H9 (cell line): ENCODE measurements around the gene COL23A1. TPM values are rescaled to one million over a fixed set of nuclear protein-coding genes. Genes with fewer than 3 reads are reported as not detected.
A peak's percentile ranks its signal among the peaks of the same experiment; 100 is the strongest.

ENCODE experiments used
- DNase-seq: peaks from one replicate; pipeline ENCODE4 v3.0.0-alpha.2; 2017
- H2AFZ ChIP-seq: one replicate; pipeline ENCODE4 v1.6.1; 2013; ENCODE audit warnings: mild to moderate bottlenecking, low read length, control low read depth, moderate library complexity
- H2AK5ac ChIP-seq: 2 replicates; pipeline ENCODE4 v1.6.1; 2013; ENCODE audit warnings: low read length, control low read depth, mixed read lengths; ENCODE audit not compliant: insufficient read length
- H2BK120ac ChIP-seq: one replicate; pipeline ENCODE4 v1.6.1; 2013; ENCODE audit warnings: low read depth, mild to moderate bottlenecking, low read length, control low read depth, inconsistent platforms; ENCODE audit not compliant: poor library complexity, severe bottlenecking
- H2BK12ac ChIP-seq: 2 replicates; pipeline ENCODE4 v1.6.1; 2013; ENCODE audit warnings: low read length, control low read depth, mixed read lengths, low read depth; ENCODE audit not compliant: insufficient read length
- H2BK15ac ChIP-seq: 2 replicates; pipeline ENCODE4 v1.6.1; 2013; ENCODE audit warnings: low read depth, low read length, control low read depth
- H2BK20ac ChIP-seq: one replicate; pipeline ENCODE4 v1.6.1; 2013; ENCODE audit warnings: low read depth, mild to moderate bottlenecking, low read length, control low read depth, inconsistent platforms; ENCODE audit not compliant: poor library complexity, severe bottlenecking
- H2BK5ac ChIP-seq: 2 replicates; pipeline ENCODE4 v1.6.1; 2013; ENCODE audit warnings: low read length, control low read depth, mixed read lengths; ENCODE audit not compliant: insufficient read length
- H3K14ac ChIP-seq: 2 replicates; pipeline ENCODE4 v1.6.1; 2013; ENCODE audit warnings: low read length, control low read depth; ENCODE audit not compliant: insufficient read depth
- H3K18ac ChIP-seq: 2 replicates; pipeline ENCODE4 v1.6.1; 2013; ENCODE audit warnings: low read depth, mild to moderate bottlenecking, mixed read lengths, low read length, control low read depth; ENCODE audit not compliant: insufficient read length
- H3K23ac ChIP-seq: 2 replicates; pipeline ENCODE4 v1.6.1; 2013; ENCODE audit warnings: low read length, control low read depth, mixed read lengths, low read depth; ENCODE audit not compliant: insufficient read length
- H3K23me2 ChIP-seq: 2 replicates; pipeline ENCODE4 v1.6.1; 2013; ENCODE audit warnings: low read depth, mild to moderate bottlenecking, mixed read lengths, low read length, control low read depth; ENCODE audit not compliant: insufficient read length, poor library complexity, severe bottlenecking
- H3K27ac ChIP-seq: 2 replicates; pipeline ENCODE4 v1.5.1; 2013; ENCODE audit warnings: low read length, control low read depth, mixed read lengths, low read depth; ENCODE audit not compliant: insufficient read length
- H3K27me3 ChIP-seq: 2 replicates; pipeline ENCODE4 v1.6.1; 2013; ENCODE audit warnings: low read length, control low read depth, inconsistent platforms; ENCODE audit not compliant: insufficient read depth
- H3K4ac ChIP-seq: 2 replicates; pipeline ENCODE4 v1.6.1; 2013; ENCODE audit warnings: low read depth, mild to moderate bottlenecking, control low read depth, inconsistent platforms, low read length, moderate library complexity
- H3K4me1 ChIP-seq: 2 replicates; pipeline ENCODE4 v1.6.1; 2013; ENCODE audit warnings: low read length, control low read depth, inconsistent platforms; ENCODE audit not compliant: insufficient read depth
- H3K4me2 ChIP-seq: 2 replicates; pipeline ENCODE4 v1.6.1; 2013; ENCODE audit warnings: low read length, control low read depth, mixed read lengths; ENCODE audit not compliant: insufficient read length, insufficient read depth
- H3K56ac ChIP-seq: 2 replicates; pipeline ENCODE4 v1.6.1; 2013; ENCODE audit warnings: low read depth, mild to moderate bottlenecking, mixed read lengths, low read length, control low read depth; ENCODE audit not compliant: insufficient read length
- H3K79me1 ChIP-seq: 2 replicates; pipeline ENCODE4 v1.6.1; 2013; ENCODE audit warnings: low read depth, mild to moderate bottlenecking, moderate library complexity, low read length, control low read depth, inconsistent platforms; ENCODE audit not compliant: insufficient read depth, poor library complexity, severe bottlenecking
- H3K79me2 ChIP-seq: 2 replicates; pipeline ENCODE4 v1.6.1; 2013; ENCODE audit warnings: low read length, control low read depth, inconsistent platforms; ENCODE audit not compliant: insufficient read depth
- H3K9ac ChIP-seq: 2 replicates; pipeline ENCODE4 v1.6.1; 2013; ENCODE audit warnings: low read length, control low read depth, mixed read lengths; ENCODE audit not compliant: insufficient read length; ENCODE audit errors: extremely low read depth
- H3K9me3 ChIP-seq: one replicate; pipeline ENCODE4 v1.6.1; 2013; ENCODE audit warnings: low read depth, low read length, inconsistent platforms; ENCODE audit not compliant: control insufficient read depth
- H3T11ph ChIP-seq: one replicate; pipeline ENCODE4 v1.6.1; 2013; ENCODE audit warnings: mild to moderate bottlenecking, low read length, control low read depth, inconsistent platforms
- H4K20me1 ChIP-seq: one replicate; pipeline ENCODE4 v1.6.1; 2013; ENCODE audit not compliant: control insufficient read depth, insufficient read length, insufficient read depth
- H4K5ac ChIP-seq: 2 replicates; pipeline ENCODE4 v1.6.1; 2013; ENCODE audit warnings: low read depth, mild to moderate bottlenecking, mixed read lengths, low read length, control low read depth; ENCODE audit not compliant: insufficient read length
- H4K8ac ChIP-seq: replicated peaks from 2 replicates; pipeline ENCODE4 v1.6.1; 2013; ENCODE audit warnings: low read length, control low read depth, mixed read lengths, low read depth; ENCODE audit not compliant: insufficient read length
- H4K91ac ChIP-seq: 2 replicates; pipeline ENCODE4 v1.6.1; 2013; ENCODE audit warnings: low read depth, mild to moderate bottlenecking, moderate library complexity, mixed read lengths, low read length, control low read depth; ENCODE audit not compliant: insufficient read length
- H3K27ac Mint-ChIP-seq, 3 experiments: 2 replicates in 2 of 3; 3 replicates in 1 of 3; pipeline ENCODE4 v1.8.0; 2020 to 2021; ENCODE audit warnings: mixed read lengths in 3 of 3, mild to moderate bottlenecking in 1 of 3, moderate library complexity in 1 of 3
- H3K27me3 Mint-ChIP-seq: 2 replicates; pipeline ENCODE4 v1.8.0; 2021; ENCODE audit warnings: low read depth, mild to moderate bottlenecking, moderate library complexity, mixed read lengths
- H3K36me3 Mint-ChIP-seq, 3 experiments: 2 replicates in 2 of 3; 3 replicates in 1 of 3; pipeline ENCODE4 v1.8.0; 2020 to 2021; ENCODE audit warnings: low read depth in 3 of 3, mixed read lengths in 3 of 3; ENCODE audit not compliant: insufficient read depth in 1 of 3
- H3K4me1 Mint-ChIP-seq, 2 experiments: 2 replicates each; pipeline ENCODE4 v1.8.0; 2020; ENCODE audit warnings: mixed read lengths in 2 of 2
- H3K4me3 Mint-ChIP-seq, 2 experiments: 2 replicates in 1 of 2; 3 replicates in 1 of 2; pipeline ENCODE4 v1.8.0; 2020 to 2021; ENCODE audit warnings: mild to moderate bottlenecking in 2 of 2, mixed read lengths in 2 of 2, moderate library complexity in 1 of 2
- H3K9me3 Mint-ChIP-seq, 2 experiments: 2 replicates in 1 of 2; 3 replicates in 1 of 2; pipeline ENCODE4 v1.8.0; 2020; ENCODE audit warnings: mild to moderate bottlenecking in 2 of 2, mixed read lengths in 2 of 2, moderate library complexity in 1 of 2
- WGBS: extraction: QIAGEN DNeasy Blood & Tissue Kit; methylation state at CpG from one replicate; pipeline ENCODE4 v1.1.7; 2013; ENCODE audit warnings: missing lambda C conversion rate, low lambda C conversion rate, mixed read lengths; ENCODE audit not compliant: insufficient read length; ENCODE audit errors: extremely low coverage; 5-methylcytosine and 5-hydroxymethylcytosine counted together
- total RNA-seq: library from RNA; stranded (reverse); gene quantifications from 2 replicates; pipeline ENCODE4 v1.2.1, GENCODE V29; 2021
- TF ChIP-seq, protein P1 (sequence below): fragments of 200-600 bp; sonication (generic); conservative IDR thresholded peaks from 3 replicates; pipeline ENCODE4 v1.8.0; 2021; ENCODE audit warnings: antibody characterized with exemption, mild to moderate bottlenecking

Gene COL23A1
- total RNA-seq, 1 experiment from 2014 or later = 2.6 TPM

DNA sequence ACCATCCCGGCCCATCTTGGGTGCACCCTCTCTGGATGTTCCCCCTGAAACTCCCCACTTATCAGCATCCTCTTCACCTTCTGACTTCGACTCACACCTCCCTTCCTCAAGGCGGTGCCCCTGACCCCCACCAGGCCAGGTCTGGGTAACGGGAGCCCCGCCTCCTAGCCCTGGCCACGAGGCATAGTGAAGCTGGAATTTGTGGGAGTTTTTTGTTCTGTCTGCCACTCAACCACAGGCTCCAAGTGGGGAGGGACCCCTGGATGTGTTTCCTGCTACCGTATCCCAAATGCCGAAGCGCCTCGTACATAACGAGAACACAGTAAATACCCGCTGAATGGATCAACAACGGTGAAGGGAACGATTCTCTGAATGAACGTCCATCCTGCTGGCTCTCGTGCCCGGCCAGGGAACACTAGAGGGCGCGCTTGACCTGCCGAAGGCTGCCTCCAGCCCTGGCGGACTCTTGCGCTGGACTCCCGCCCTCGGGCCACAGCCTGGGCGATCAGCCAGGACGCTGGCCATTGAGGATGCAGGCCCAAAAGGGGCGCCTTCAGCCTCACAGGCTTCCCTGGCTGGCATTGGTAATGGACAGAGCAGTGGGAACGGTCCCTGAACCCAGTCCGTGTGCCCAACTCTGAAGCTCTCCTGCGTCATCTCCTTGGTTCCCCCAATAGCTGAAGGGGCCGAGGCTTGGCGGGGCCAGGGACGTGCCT is 310.3 kb downstream of the COL23A1 start:
- Histone ChIP-seq H2BK12ac (no peak overlapping the region), H3T11ph (no peak overlapping the region), H3K27ac (no peak overlapping the region), H3K79me1 (no peaks in the 10 kb centered on the region), H3K18ac (no peak overlapping the region), H3K4me2 (no peak overlapping the region), H3K23me2 (no peaks in the 10 kb centered on the region), H3K14ac (no peak overlapping the region), H4K20me1 (no peaks in the 10 kb centered on the region), H2BK15ac (no peak overlapping the region), H3K23ac (no peak overlapping the region), H3K4ac (no peak overlapping the region), H2BK120ac (no peak overlapping the region), H3K56ac (no peak overlapping the region), H3K79me2 (no peaks in the 10 kb centered on the region), H2AFZ (no peak overlapping the region), H3K9me3 (no peaks in the 10 kb centered on the region), H4K5ac (no peak overlapping the region), H3K4me1 (no peaks in the 10 kb centered on the region), H2BK5ac (no peak overlapping the region), H3K27me3 (no peaks in the 10 kb centered on the region), H3K9ac (no peak overlapping the region), H2BK20ac (no peak overlapping the region), H4K8ac (no peak overlapping the region), H4K91ac (no peak overlapping the region), H2AK5ac (no peak overlapping the region)
- no CpG with 5 or more reads among the region's 33 CpGs for WGBS
- H3K4me3 Mint-ChIP-seq = peak overlapping the region in 1 of 2 experiments; percentile 34; a peak in 3 of 5 replicates
- H3K9me3 Mint-ChIP-seq = peaks cover 6 to 10% of the 10 kb centered on the region in 2 experiments; a peak in 4 of 5 replicates
- peak; percentile 90 for DNase-seq
- H3K27me3 Mint-ChIP-seq = peaks cover 42% of the 10 kb centered on the region
- H3K4me1 Mint-ChIP-seq = peaks cover 4 to 9% of the 10 kb centered on the region in 2 experiments
- H3K27ac Mint-ChIP-seq = peak overlapping the region in 1 of 3 experiments; percentile 49; a peak in 1 of 7 replicates
- TF ChIP-seq, protein P1, sequence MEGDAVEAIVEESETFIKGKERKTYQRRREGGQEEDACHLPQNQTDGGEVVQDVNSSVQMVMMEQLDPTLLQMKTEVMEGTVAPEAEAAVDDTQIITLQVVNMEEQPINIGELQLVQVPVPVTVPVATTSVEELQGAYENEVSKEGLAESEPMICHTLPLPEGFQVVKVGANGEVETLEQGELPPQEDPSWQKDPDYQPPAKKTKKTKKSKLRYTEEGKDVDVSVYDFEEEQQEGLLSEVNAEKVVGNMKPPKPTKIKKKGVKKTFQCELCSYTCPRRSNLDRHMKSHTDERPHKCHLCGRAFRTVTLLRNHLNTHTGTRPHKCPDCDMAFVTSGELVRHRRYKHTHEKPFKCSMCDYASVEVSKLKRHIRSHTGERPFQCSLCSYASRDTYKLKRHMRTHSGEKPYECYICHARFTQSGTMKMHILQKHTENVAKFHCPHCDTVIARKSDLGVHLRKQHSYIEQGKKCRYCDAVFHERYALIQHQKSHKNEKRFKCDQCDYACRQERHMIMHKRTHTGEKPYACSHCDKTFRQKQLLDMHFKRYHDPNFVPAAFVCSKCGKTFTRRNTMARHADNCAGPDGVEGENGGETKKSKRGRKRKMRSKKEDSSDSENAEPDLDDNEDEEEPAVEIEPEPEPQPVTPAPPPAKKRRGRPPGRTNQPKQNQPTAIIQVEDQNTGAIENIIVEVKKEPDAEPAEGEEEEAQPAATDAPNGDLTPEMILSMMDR = peak; percentile 98
- H3K36me3 Mint-ChIP-seq = peaks cover 0 to 2% (median 0%) of the 10 kb centered on the region in 3 experiments; a peak in 3 of 7 replicates
